GM12892 (cell line): ENCODE measurements around the gene TRAIP.

Experiments used
- POLR2A ChIP-seq: IDR thresholded peaks from 2 replicates; pipeline ENCODE4 v1.6.1; 2011; ENCODE audit warnings: low read depth, low read length, control low read depth
- POLR2AphosphoS5 ChIP-seq: IDR thresholded peaks from 2 replicates; pipeline ENCODE4 v1.6.1; 2011; ENCODE audit warnings: low read depth, low read length, control low read depth

DNA sequence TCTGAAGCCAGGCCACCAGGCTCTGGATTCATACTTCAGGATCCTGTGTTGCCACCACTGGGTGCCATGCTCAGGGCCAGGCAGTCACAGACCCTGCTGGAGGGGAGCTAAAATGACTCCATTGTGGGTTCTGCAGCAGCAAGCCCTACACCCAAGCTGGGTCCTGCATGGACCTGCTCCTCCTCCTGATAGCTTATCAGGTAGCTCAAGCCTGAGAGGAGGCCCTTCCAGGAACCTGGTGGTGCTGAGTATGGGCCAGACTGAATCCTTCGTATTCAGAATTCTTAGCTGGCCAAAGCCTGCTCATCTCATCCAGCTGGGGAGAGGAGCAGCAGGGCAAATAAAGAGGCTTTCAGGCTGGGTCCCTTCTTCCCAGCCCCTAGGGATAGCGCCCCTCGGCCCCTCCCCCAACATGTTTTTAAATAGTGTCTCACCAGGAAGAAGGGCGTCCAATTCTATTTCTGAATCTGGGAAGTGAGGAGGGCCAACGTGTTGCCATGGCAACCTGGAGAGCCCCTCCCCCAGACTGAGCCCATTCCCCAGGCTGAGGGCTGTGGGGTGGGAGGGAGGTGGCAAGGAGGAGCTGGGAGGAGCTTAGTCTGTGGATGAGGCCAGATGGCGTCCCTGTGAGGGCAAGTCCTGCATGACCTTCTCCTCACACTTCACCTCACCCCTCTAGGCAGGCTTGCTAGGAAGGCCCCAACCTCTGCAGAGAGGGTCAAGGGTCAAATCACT lies 24.4 kb upstream of the TRAIP start:
- TF ChIP-seq POLR2A (no peak), POLR2AphosphoS5 (no peak)
